Activated B cell treated with CpG ODN at 0.5 μM for 24 hours (primary cell): ENCODE results near the gene TUBA1C. TPM values are rescaled to one million over a fixed set of nuclear protein-coding genes. Genes with fewer than 3 reads are reported as not detected.

Experiments used
- ATAC-seq: fragments of 200-7000 bp; cut with Tn5 transposase; one replicate; pipeline ENCODE4 v1.10.0; 2021; ENCODE audit warnings: low read depth, mild to moderate bottlenecking, moderate library complexity
- CTCF ChIA-PET: fragments of 350-600 bp; sonication (Branson Sonifier 250); formaldehyde crosslinking; loops from one replicate; lab custom pipeline; 2021; ENCODE audit warnings: antibody characterized with exemption; lab: Charles Lee
- POLR2A ChIA-PET: fragments of 350-600 bp; sonication (Branson Sonifier 250); formaldehyde crosslinking; loops from one replicate; lab custom pipeline; 2021; ENCODE audit warnings: antibody characterized with exemption; lab: Charles Lee
- DNase-seq: peaks from one replicate; pipeline ENCODE4 v3.0.0; 2022
- H3K27ac Mint-ChIP-seq: one replicate; pipeline ENCODE4 v1.8.0; 2020; ENCODE audit warnings: mixed read lengths
- H3K27me3 Mint-ChIP-seq: one replicate; pipeline ENCODE4 v1.8.0; 2021; ENCODE audit warnings: mixed read lengths
- H3K36me3 Mint-ChIP-seq: one replicate; pipeline ENCODE4 v1.8.0; 2021; ENCODE audit warnings: low read depth, mixed read lengths
- H3K4me1 Mint-ChIP-seq: one replicate; pipeline ENCODE4 v1.8.0; 2021; ENCODE audit warnings: mixed read lengths
- H3K4me3 Mint-ChIP-seq: one replicate; pipeline ENCODE4 v1.8.0; 2020; ENCODE audit warnings: mild to moderate bottlenecking, mixed read lengths
- H3K9me3 Mint-ChIP-seq: one replicate; pipeline ENCODE4 v1.8.0; 2020; ENCODE audit warnings: mixed read lengths
- intact Hi-C: fragments of 100-400 bp; cut with micrococcal nuclease; formaldehyde crosslinking; loops from one replicate; pipeline ENCODE4 v1.15.1; 2024
- total RNA-seq: library from RNA; stranded (reverse); gene quantifications from 2 replicates; pipeline ENCODE4 v1.2.3, GENCODE V29; 2022
- TF ChIP-seq, protein P1 (sequence below): fragments of 200-600 bp; IDR thresholded peaks from one replicate; pipeline ENCODE4 v1.8.0; 2022; ENCODE audit warnings: antibody characterized with exemption, mild to moderate bottlenecking

Gene TUBA1C
- total RNA-seq, 1 donor from 2014 or later, result 142 TPM

DNA sequence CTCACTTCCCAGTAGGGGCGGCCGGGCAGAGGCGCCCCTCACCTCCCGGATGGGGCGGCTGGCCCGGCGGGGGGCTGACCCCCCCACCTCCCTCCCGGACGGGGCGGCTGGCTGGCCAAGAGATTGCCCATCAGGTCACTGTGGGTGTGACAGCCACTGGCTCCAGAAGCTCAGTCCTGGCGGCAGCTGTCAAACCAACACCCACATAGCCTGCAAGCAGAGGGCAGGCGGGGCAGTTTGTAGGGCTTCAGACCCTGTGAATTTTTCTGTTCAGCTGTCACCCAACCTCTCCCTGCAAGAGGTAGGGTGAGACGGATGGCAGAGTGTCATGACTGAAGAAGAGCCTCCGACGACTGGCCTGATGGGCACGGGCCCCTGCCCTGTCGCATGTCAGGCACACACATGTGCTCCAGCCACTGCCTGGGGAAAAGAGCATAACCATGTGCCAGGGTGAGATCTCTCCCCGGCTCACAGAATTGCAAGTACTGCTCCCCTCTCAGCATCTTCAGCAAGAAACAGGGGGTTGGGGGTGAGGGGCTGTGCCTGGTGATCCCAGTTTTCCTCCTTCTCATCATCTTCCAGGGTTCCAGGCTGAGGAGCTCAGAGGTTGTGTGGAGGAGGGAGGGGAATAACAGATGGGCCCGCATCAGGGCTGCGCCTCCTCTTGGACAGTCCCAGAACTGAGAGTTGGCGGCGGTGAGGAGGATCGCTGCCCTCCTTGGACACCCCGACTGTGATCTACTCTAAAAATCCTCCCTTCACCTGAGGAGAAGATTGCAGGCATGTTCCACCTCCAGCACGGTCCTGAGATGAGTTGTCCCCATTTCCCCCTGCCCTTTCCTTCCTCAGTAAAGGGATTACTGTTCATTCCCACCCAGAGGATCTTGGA is 18.9 kb downstream of the TUBA1C start:
- intact Hi-C loops, result no loop called here
- Mint-ChIP-seq H3K9me3 (no peaks in the 10 kb centered on the region), H3K27ac (no peak overlapping the region), H3K36me3 (no peaks in the 10 kb centered on the region), H3K4me1 (no peaks in the 10 kb centered on the region), H3K4me3 (no peak overlapping the region), H3K27me3 (peaks cover 27% of the 10 kb centered on the region)
- ATAC-seq (no peak), DNase-seq (no peak)
- ChIA-PET POLR2A (no interaction called here), CTCF (interaction anchor here (0.6 to 2.3 kb wide), 3 partner anchors 59 to 74 kb away, joined by 3 to 12 read pairs (median 4); no protein-coding TSS in a partner anchor)
- TF ChIP-seq, protein P1, sequence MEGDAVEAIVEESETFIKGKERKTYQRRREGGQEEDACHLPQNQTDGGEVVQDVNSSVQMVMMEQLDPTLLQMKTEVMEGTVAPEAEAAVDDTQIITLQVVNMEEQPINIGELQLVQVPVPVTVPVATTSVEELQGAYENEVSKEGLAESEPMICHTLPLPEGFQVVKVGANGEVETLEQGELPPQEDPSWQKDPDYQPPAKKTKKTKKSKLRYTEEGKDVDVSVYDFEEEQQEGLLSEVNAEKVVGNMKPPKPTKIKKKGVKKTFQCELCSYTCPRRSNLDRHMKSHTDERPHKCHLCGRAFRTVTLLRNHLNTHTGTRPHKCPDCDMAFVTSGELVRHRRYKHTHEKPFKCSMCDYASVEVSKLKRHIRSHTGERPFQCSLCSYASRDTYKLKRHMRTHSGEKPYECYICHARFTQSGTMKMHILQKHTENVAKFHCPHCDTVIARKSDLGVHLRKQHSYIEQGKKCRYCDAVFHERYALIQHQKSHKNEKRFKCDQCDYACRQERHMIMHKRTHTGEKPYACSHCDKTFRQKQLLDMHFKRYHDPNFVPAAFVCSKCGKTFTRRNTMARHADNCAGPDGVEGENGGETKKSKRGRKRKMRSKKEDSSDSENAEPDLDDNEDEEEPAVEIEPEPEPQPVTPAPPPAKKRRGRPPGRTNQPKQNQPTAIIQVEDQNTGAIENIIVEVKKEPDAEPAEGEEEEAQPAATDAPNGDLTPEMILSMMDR, result no peak

DNA sequence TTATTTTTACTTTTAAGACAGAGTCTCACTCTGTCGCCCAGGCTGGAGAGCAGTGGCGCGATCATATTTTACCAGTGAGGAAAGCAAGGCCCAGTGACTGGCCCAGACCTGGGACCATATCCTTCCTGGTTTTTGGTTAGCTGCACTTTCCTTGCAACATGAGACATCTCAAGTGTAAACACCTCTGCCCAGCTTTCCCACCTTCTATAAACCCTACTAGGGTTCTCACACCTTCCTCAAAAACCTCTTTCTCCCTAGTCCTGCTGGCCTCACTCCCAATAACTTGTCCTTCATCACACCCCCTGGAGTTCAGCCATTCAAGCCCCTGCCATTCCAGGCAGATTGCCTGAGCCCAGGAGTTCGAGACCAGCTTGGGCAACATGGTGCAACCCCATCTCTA is 19.8 kb downstream of the TUBA1C start:
- Mint-ChIP-seq H3K27me3 (peaks cover 31% of the 10 kb centered on the region), H3K4me1 (no peaks in the 10 kb centered on the region), H3K36me3 (no peaks in the 10 kb centered on the region), H3K9me3 (no peaks in the 10 kb centered on the region), H3K4me3 (no peak overlapping the region), H3K27ac (no peak overlapping the region)
- POLR2A ChIA-PET, result interaction anchor here (0.7 kb wide), 1 partner anchor 18 kb away, joined by 4 read pairs; no protein-coding TSS in a partner anchor
- TF ChIP-seq, protein P1, result no peak
- CTCF ChIA-PET, result interaction anchor here (0.6 to 2.3 kb wide), 3 partner anchors 58 to 74 kb away, joined by 3 to 12 read pairs (median 4); no protein-coding TSS in a partner anchor
- no peak for DNase-seq
- intact Hi-C loops, result no loop called here
- no peak for ATAC-seq

DNA sequence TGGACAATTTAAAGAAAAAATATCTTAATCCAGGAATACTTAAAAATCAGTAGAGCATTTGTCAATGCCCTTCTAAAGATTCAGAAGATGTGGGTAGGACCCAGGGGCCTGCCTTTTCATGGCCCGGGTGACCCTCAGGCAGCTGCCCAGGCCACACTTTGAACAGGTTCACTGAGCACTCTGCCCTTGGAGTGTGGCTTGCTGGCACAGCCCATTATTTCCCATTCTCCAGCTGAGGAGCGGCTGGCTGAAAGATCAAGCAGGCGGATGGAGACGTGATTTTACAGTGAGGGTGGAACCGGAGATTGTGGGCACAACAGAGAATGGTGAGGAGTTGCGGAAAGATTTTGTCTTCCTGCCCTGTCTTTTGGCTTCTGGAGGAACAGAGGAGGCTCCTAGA is 23.0 kb downstream of the TUBA1C start:
- POLR2A ChIA-PET, result no interaction called here
- no peak overlapping the region for H3K27ac Mint-ChIP-seq

DNA sequence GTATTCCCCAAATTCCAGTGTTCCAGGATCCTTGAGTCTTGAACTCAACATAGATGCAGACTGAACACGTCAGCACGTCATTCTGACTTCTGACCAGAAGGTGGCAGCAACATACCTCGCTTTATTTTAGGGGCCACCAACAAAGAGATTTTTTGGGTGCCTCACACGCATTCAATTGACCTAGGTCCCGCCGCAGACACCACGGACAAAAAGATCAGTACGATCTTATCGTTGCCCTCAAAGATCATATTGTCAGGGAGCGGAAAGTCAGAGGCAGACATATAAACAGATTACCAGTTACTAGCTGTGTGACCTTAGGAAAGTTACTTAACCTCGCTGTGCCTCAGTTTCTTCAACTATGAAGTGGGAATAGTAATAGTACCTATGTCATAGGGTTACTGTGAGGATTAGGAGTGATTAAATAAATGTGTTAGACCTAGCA is 23.6 kb downstream of the TUBA1C start:
- Mint-ChIP-seq H3K27ac (no peak overlapping the region), H3K4me3 (no peak overlapping the region), H3K27me3 (peaks cover 32% of the 10 kb centered on the region), H3K36me3 (no peaks in the 10 kb centered on the region), H3K9me3 (no peaks in the 10 kb centered on the region), H3K4me1 (no peaks in the 10 kb centered on the region)
- intact Hi-C loops, result loop anchor here (1.0 to 2.0 kb wide), 7 partner anchors 8 to 292 kb away; partner anchors contain the start of gene C1QL4
- ChIA-PET CTCF (interaction anchor here (0.6 to 4.2 kb wide), 21 partner anchors 9 to 453 kb away, joined by 3 to 56 read pairs (median 5); partner anchors contain the start of genes C1QL4, DNAJC22 and TMBIM6), POLR2A (interaction anchor here (0.7 to 1.3 kb wide), 3 partner anchors 23 to 59 kb away, joined by 3 to 6 read pairs (median 3); partner anchors contain the start of gene TUBA1C)
- ATAC-seq (peak; percentile 72), DNase-seq (peak; percentile 41)
- TF ChIP-seq, protein P1, result peak; percentile 27

More for the DNA sequence above, 23.0 kb downstream of the TUBA1C start:
- intact Hi-C loops, result loop anchor here (1.0 to 2.0 kb wide), 7 partner anchors 8 to 293 kb away; partner anchors contain the start of gene C1QL4
- Mint-ChIP-seq H3K9me3 (no peaks in the 10 kb centered on the region), H3K4me1 (no peaks in the 10 kb centered on the region), H3K27me3 (peaks cover 32% of the 10 kb centered on the region), H3K36me3 (no peaks in the 10 kb centered on the region), H3K4me3 (no peak overlapping the region)
- ATAC-seq, result no peak
- TF ChIP-seq, protein P1, result no peak
- CTCF ChIA-PET, result interaction anchor here (1.0 to 4.2 kb wide), 12 partner anchors 11 to 453 kb away, joined by 3 to 56 read pairs (median 7); partner anchors contain the start of genes C1QL4, DNAJC22 and TMBIM6
- DNase-seq, result no peak
